ENCODE data around the gene SCAP.

- TF ChIP-seq CTCF (IDR thresholded peaks at IDR 0.05) (no peak), POLR2A (IDR thresholded peaks at IDR 0.05) (no peak)
Measured at GRCh38 chr3:47404955-47405790, 70.6 kb downstream of the SCAP start.
